Mesendoderm (in vitro differentiated cells): Measurements from ENCODE around the gene CADPS.

Source experiments
- DNase-seq: peaks from one replicate; pipeline ENCODE4 v3.0.0; 2013
- H2AK5ac ChIP-seq: 2 replicates; pipeline ENCODE4 v1.6.1; 2013; ENCODE audit warnings: low read length, inconsistent platforms
- H2BK120ac ChIP-seq: 2 replicates; pipeline ENCODE4 v1.6.1; 2013; ENCODE audit warnings: low read depth, mild to moderate bottlenecking, low read length, moderate library complexity, mixed read lengths
- H2BK15ac ChIP-seq: replicated peaks from 2 replicates; pipeline ENCODE4 v1.6.1; 2013; ENCODE audit warnings: low read depth, mild to moderate bottlenecking, moderate library complexity
- H2BK5ac ChIP-seq: 2 replicates; pipeline ENCODE4 v1.6.1; 2013; ENCODE audit warnings: low read length, inconsistent platforms
- H3K18ac ChIP-seq: 2 replicates; pipeline ENCODE4 v1.6.1; 2013; ENCODE audit warnings: mild to moderate bottlenecking, low read length, mixed read lengths
- H3K23ac ChIP-seq: one replicate; pipeline ENCODE4 v1.6.1; 2013; ENCODE audit warnings: low read length
- H3K27ac ChIP-seq: 2 replicates; pipeline ENCODE4 v1.5.1; 2013; ENCODE audit warnings: low read depth, mild to moderate bottlenecking, inconsistent platforms, low read length, moderate library complexity
- H3K27me3 ChIP-seq: 2 replicates; pipeline ENCODE4 v1.6.1; 2013; ENCODE audit warnings: low read length, control low read depth, mild to moderate bottlenecking, inconsistent platforms; ENCODE audit not compliant: insufficient read depth, poor library complexity
- H3K36me3 ChIP-seq: 2 replicates; pipeline ENCODE4 v1.6.1; 2013; ENCODE audit warnings: low read length, inconsistent platforms; ENCODE audit not compliant: control insufficient read depth, insufficient read depth
- H3K4ac ChIP-seq: one replicate; pipeline ENCODE4 v1.6.1; 2013; ENCODE audit warnings: low read depth, mild to moderate bottlenecking, low read length, moderate library complexity
- H3K4me1 ChIP-seq: 2 replicates; pipeline ENCODE4 v1.6.1; 2013; ENCODE audit warnings: low read depth, low read length, inconsistent platforms; ENCODE audit not compliant: control insufficient read depth
- H3K4me2 ChIP-seq: 2 replicates; pipeline ENCODE4 v1.6.1; 2013; ENCODE audit warnings: low read length
- H3K4me3 ChIP-seq: 2 replicates; pipeline ENCODE4 v1.5.1; 2013; ENCODE audit warnings: mild to moderate bottlenecking, low read length
- H3K56ac ChIP-seq: one replicate; pipeline ENCODE4 v1.6.1; 2013; ENCODE audit warnings: low read length
- H3K79me1 ChIP-seq: 2 replicates; pipeline ENCODE4 v1.6.1; 2013; ENCODE audit warnings: low read length, inconsistent platforms
- H3K79me2 ChIP-seq: 2 replicates; pipeline ENCODE4 v1.6.1; 2013; ENCODE audit warnings: mild to moderate bottlenecking, low read length; ENCODE audit not compliant: control insufficient read depth, insufficient read depth
- H3K9ac ChIP-seq: 2 replicates; pipeline ENCODE4 v1.6.1; 2013; ENCODE audit warnings: low read length, inconsistent platforms
- H4K5ac ChIP-seq: one replicate; pipeline ENCODE4 v1.6.1; 2013; ENCODE audit warnings: low read length
- H4K8ac ChIP-seq: one replicate; pipeline ENCODE4 v1.6.1; 2013; ENCODE audit warnings: low read depth, mild to moderate bottlenecking, control low read depth, low read length, moderate library complexity
- WGBS: extraction: QIAGEN DNeasy Blood & Tissue Kit; methylation state at CpG from one replicate; pipeline ENCODE4 v1.1.7; 2013; ENCODE audit warnings: low lambda C conversion rate, missing lambda C conversion rate; ENCODE audit not compliant: insufficient coverage; ENCODE audit errors: extremely low coverage; 5-methylcytosine and 5-hydroxymethylcytosine counted together

CADPS gene

DNA sequence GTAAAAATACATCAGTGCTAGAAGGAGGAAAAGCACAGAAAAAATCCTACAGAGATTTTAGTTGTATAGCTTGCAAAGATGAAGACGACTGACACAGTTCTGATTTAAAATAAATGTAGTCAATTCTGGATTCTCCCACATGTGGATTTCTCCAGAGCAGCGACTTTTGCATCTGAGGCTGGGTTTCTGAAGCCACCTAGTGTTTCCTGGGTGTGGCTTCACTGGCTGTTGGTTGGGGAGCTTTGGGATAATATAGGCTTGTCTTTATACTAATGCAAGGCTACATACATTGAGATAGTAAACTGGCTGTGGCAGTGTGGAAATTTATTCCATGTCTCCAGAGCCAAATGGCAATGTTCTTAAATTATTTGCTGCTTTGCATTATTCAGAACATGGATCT, 343.7 kb downstream of the CADPS start:
- Histone ChIP-seq H3K4me2 (no peak overlapping the region), H3K36me3 (no peaks in the 10 kb centered on the region), H3K27me3 (no peaks in the 10 kb centered on the region), H3K4me3 (no peak overlapping the region), H3K79me2 (no peaks in the 10 kb centered on the region), H2AK5ac (no peak overlapping the region), H2BK120ac (no peak overlapping the region), H4K8ac (no peak overlapping the region), H3K23ac (no peak overlapping the region), H3K9ac (no peak overlapping the region), H3K27ac (no peak overlapping the region), H3K18ac (no peak overlapping the region), H4K5ac (no peak overlapping the region), H3K79me1 (no peaks in the 10 kb centered on the region), H3K56ac (no peak overlapping the region), H2BK5ac (no peak overlapping the region), H3K4ac (no peak overlapping the region), H2BK15ac (no peak overlapping the region), H3K4me1 (no peaks in the 10 kb centered on the region)
- WGBS = no CpG with 5 or more reads among the region's 2 CpGs
- no peak for DNase-seq

DNA sequence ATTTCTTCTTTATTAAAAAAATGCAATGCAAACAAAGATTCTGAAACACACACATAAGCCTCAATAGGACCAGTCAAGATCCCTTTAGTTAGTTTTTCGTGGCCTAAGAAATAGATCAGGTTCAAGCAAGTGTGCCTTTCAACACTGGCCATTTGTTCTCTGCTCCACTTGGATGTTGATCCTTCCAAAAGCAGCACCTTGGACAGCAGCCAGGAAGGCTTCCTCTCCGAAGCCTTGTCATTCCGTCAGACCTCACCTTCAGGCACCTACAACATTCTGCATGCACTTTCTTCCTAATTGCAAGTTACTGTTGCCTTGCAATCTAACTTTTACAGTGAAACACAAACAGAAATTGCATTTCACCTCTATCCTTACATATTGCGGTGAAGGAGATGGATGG, 346.0 kb downstream of the CADPS start:
- Histone ChIP-seq H3K27ac (no peak overlapping the region), H3K79me1 (no peaks in the 10 kb centered on the region), H3K4me1 (no peaks in the 10 kb centered on the region), H3K4ac (no peak overlapping the region), H4K8ac (no peak overlapping the region), H3K56ac (no peak overlapping the region), H2BK5ac (no peak overlapping the region), H2BK120ac (no peak overlapping the region), H3K18ac (no peak overlapping the region), H3K36me3 (no peaks in the 10 kb centered on the region), H2BK15ac (no peak overlapping the region), H3K23ac (no peak overlapping the region), H3K4me3 (no peak overlapping the region), H4K5ac (no peak overlapping the region), H3K79me2 (no peaks in the 10 kb centered on the region), H3K4me2 (no peak overlapping the region), H3K9ac (no peak overlapping the region), H2AK5ac (no peak overlapping the region), H3K27me3 (no peaks in the 10 kb centered on the region)
- peak; percentile 74 for DNase-seq
- no CpG with 5 or more reads among the region's 4 CpGs for WGBS

DNA sequence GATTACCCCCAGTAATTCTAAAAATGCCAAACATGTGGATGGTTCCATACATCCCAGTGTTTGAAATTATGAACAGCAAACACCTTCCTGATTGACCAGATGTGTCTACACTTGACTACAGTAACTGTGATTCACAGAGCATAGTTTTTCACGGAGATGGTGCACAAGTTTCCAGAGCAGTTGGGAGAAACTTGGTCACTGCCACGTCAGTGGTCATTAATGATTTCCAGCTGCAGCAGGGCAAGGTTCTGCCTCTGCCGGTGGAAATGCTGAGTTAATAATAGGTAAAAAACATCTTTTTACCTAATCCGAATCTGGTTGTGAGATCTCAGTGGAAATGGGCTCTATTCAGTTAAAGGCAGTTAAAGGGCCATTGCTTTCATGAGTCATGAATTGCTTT, 347.7 kb downstream of the CADPS start:
- H4K5ac ChIP-seq = no peak overlapping the region
- no peak overlapping the region for H2BK15ac ChIP-seq
- H2AK5ac ChIP-seq = no peak overlapping the region
- no peak overlapping the region for H4K8ac ChIP-seq
- no peak overlapping the region for H2BK120ac ChIP-seq
- no peaks in the 10 kb centered on the region for H3K36me3 ChIP-seq
- H3K79me2 ChIP-seq = no peaks in the 10 kb centered on the region
- H3K18ac ChIP-seq = no peak overlapping the region
- H3K27me3 ChIP-seq = no peaks in the 10 kb centered on the region
- DNase-seq = no peak
- H3K9ac ChIP-seq = no peak overlapping the region
- no CpG with 5 or more reads among the region's 4 CpGs for WGBS
- H3K79me1 ChIP-seq = no peaks in the 10 kb centered on the region
- H2BK5ac ChIP-seq = no peak overlapping the region
- no peak overlapping the region for H3K4me3 ChIP-seq
- H3K23ac ChIP-seq = no peak overlapping the region
- no peak overlapping the region for H3K27ac ChIP-seq
- peak overlapping the region; percentile 6 for H3K56ac ChIP-seq
- no peak overlapping the region for H3K4ac ChIP-seq
- no peaks in the 10 kb centered on the region for H3K4me1 ChIP-seq
- H3K4me2 ChIP-seq = no peak overlapping the region

DNA sequence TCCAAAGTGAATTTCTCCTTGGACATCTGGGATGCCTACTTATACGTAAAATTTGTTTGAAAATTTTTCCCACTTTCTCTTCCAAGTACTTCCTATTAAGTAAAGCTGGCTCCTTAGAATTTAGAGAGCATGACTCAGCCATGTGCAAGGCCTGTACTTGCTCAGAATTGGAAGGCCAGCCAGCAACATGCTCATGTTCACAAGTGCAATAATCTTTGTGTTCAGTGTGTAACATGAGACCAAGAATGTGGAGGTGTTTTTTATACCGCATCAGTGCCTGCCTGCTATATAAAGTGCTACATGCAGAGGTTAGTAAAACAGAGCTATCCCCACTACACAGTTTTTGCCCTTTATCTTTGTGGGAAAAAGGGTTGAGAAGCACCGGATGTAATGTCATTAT, 349.9 kb downstream of the CADPS start:
- no peak overlapping the region for H2BK15ac ChIP-seq
- H3K4me1 ChIP-seq = no peaks in the 10 kb centered on the region
- H3K9ac ChIP-seq = no peak overlapping the region
- H3K4me2 ChIP-seq = no peak overlapping the region
- no peak overlapping the region for H2BK5ac ChIP-seq
- H3K36me3 ChIP-seq = no peaks in the 10 kb centered on the region
- no peak overlapping the region for H3K18ac ChIP-seq
- no peak overlapping the region for H4K5ac ChIP-seq
- H2BK120ac ChIP-seq = no peak overlapping the region
- WGBS = no CpG with 5 or more reads among the region's 3 CpGs
- H3K4me3 ChIP-seq = no peak overlapping the region
- DNase-seq = no peak
- H3K56ac ChIP-seq = no peak overlapping the region
- H2AK5ac ChIP-seq = no peak overlapping the region
- H3K23ac ChIP-seq = no peak overlapping the region
- H3K79me2 ChIP-seq = no peaks in the 10 kb centered on the region
- H4K8ac ChIP-seq = no peak overlapping the region
- no peak overlapping the region for H3K27ac ChIP-seq
- H3K4ac ChIP-seq = no peak overlapping the region
- no peaks in the 10 kb centered on the region for H3K79me1 ChIP-seq
- H3K27me3 ChIP-seq = no peaks in the 10 kb centered on the region

DNA sequence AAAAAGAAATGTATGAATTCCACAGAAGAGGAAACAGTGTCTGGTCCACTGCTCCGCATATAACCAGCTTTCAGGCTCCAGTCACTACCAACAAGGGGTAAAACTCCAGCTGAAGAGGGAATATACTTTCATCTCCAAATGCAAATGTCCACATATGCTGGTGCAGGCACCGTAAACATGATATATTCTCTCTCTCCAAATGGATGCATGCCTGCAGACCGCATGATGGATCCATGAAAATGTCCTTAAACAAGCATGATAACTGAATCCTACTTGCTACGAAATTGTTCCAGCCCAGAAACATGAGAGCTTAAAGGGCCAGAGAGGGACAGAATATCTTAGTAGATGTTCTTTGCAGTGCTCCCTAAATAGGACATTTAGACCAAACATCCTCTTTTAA, 351.5 kb downstream of the CADPS start:
- no peak overlapping the region for H4K5ac ChIP-seq
- no peaks in the 10 kb centered on the region for H3K79me1 ChIP-seq
- H3K4me1 ChIP-seq = no peaks in the 10 kb centered on the region
- H3K23ac ChIP-seq = no peak overlapping the region
- H3K27ac ChIP-seq = no peak overlapping the region
- no peaks in the 10 kb centered on the region for H3K36me3 ChIP-seq
- H3K4me3 ChIP-seq = no peak overlapping the region
- WGBS = no CpG with 5 or more reads among the region's 4 CpGs
- H2BK15ac ChIP-seq = no peak overlapping the region
- no peak overlapping the region for H2BK120ac ChIP-seq
- no peaks in the 10 kb centered on the region for H3K27me3 ChIP-seq
- no peak overlapping the region for H3K9ac ChIP-seq
- DNase-seq = no peak
- H2AK5ac ChIP-seq = no peak overlapping the region
- H3K4ac ChIP-seq = no peak overlapping the region
- no peak overlapping the region for H4K8ac ChIP-seq
- H2BK5ac ChIP-seq = no peak overlapping the region
- no peak overlapping the region for H3K56ac ChIP-seq
- H3K4me2 ChIP-seq = no peak overlapping the region
- H3K79me2 ChIP-seq = no peaks in the 10 kb centered on the region
- no peak overlapping the region for H3K18ac ChIP-seq

DNA sequence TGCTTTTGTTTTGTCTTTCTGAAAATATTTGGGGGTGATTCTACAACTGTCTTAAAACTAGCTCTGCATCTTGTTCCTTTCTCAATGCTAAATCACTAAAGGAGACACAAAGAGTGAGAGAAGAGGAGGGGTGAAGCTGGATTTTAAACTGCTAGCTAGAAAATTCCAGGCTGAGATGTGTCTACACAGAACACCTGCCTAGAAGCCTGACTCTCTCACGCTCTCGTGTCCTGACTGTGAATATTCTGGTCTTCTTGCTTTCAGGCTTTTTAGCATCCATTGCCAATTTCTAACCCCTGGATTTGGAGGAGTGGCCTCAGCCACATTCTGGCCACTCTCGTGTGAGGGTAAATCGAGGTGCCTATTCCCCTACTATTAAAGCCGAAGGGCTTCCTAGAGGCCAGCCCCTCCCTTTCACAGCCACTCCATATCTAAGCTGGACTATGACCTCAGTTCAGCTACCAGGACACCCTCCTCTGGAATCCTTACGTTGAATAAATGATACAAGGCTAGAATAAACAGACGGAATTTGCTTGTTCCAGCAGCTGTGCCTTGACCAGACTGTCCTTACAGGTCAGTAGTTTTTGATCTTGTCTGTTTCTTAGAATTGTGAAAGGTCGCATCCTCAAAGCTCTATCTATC, 353.6 kb downstream of the CADPS start:
- no peak for DNase-seq
- Histone ChIP-seq H3K56ac (no peak overlapping the region), H3K23ac (no peak overlapping the region), H2BK120ac (no peak overlapping the region), H3K9ac (no peak overlapping the region), H3K79me2 (no peaks in the 10 kb centered on the region), H3K4me3 (no peak overlapping the region), H4K8ac (no peak overlapping the region), H3K27me3 (no peaks in the 10 kb centered on the region), H2BK15ac (no peak overlapping the region), H3K4me2 (no peak overlapping the region), H3K27ac (no peak overlapping the region), H3K79me1 (no peaks in the 10 kb centered on the region), H3K18ac (no peak overlapping the region), H2BK5ac (no peak overlapping the region), H4K5ac (no peak overlapping the region), H3K36me3 (no peaks in the 10 kb centered on the region), H2AK5ac (no peak overlapping the region), H3K4me1 (no peaks in the 10 kb centered on the region), H3K4ac (no peak overlapping the region)
- no CpG with 5 or more reads among the region's 8 CpGs for WGBS
